SK-N-SH treated with all-trans-retinoic acid at 6 μM for 48 hours (cell line): Measurements from ENCODE around the gene ZHX3.

ENCODE experiments used
- ATAC-seq: fragments of 200-7000 bp; cut with Tn5 transposase; 3 replicates; pipeline ENCODE4 v1.9.1; 2020; ENCODE audit warnings: mild to moderate bottlenecking, moderate library complexity
- ARNTL ChIP-seq: fragments of 450-650 bp; formaldehyde crosslinking; IDR thresholded peaks from 2 replicates; pipeline ENCODE4 v1.5.0; 2020; ENCODE audit warnings: low read depth, mild to moderate bottlenecking, moderate library complexity, borderline replicate concordance
- BACH2 ChIP-seq: fragments of 250-450 bp; sonication (Bioruptor Pico); IDR thresholded peaks from 2 replicates; pipeline ENCODE4 v1.9.0; 2021; ENCODE audit warnings: mild to moderate bottlenecking, borderline replicate concordance
- CSDC2 ChIP-seq: fragments of 250-450 bp; sonication (Bioruptor Pico); IDR thresholded peaks from 2 replicates; pipeline ENCODE4 v1.5.0; 2020; ENCODE audit warnings: mild to moderate bottlenecking, moderate library complexity
- ESRRG ChIP-seq: fragments of 250-450 bp; sonication (Bioruptor Pico); IDR thresholded peaks from 2 replicates; pipeline ENCODE4 v1.6.1; 2021; ENCODE audit warnings: mild to moderate bottlenecking
- GLIS3 ChIP-seq: fragments of 250-450 bp; sonication (Bioruptor Pico); IDR thresholded peaks from 2 replicates; pipeline ENCODE4 v1.5.0; 2020; ENCODE audit warnings: mild to moderate bottlenecking, moderate library complexity
- ISL1 ChIP-seq: fragments of 250-450 bp; sonication (Bioruptor Pico); IDR thresholded peaks from 2 replicates; pipeline ENCODE4 v2.1.2; 2022; ENCODE audit warnings: mild to moderate bottlenecking, moderate library complexity
- OSR1 ChIP-seq: fragments of 250-450 bp; sonication (Bioruptor Pico); IDR thresholded peaks from 2 replicates; pipeline ENCODE4 v1.8.0; 2022; ENCODE audit warnings: moderate library complexity, mild to moderate bottlenecking, inconsistent platforms
- PPARA ChIP-seq: fragments of 250-450 bp; sonication (Bioruptor Pico); IDR thresholded peaks from 2 replicates; pipeline ENCODE4 v1.5.0; 2020; ENCODE audit warnings: mild to moderate bottlenecking, borderline replicate concordance
- RARB ChIP-seq: fragments of 250-450 bp; sonication (Bioruptor Pico); IDR thresholded peaks from 2 replicates; pipeline ENCODE4 v1.8.0; 2021; ENCODE audit warnings: mild to moderate bottlenecking, moderate library complexity
- SNAI2 ChIP-seq: fragments of 250-450 bp; sonication (Bioruptor Pico); IDR thresholded peaks from 2 replicates; pipeline ENCODE4 v1.5.0; 2020; ENCODE audit warnings: mild to moderate bottlenecking, moderate library complexity
- TCF4 ChIP-seq: fragments of 250-450 bp; sonication (Bioruptor Pico); IDR thresholded peaks from 2 replicates; pipeline ENCODE4 v1.8.0; 2021; ENCODE audit warnings: mild to moderate bottlenecking, moderate library complexity, borderline replicate concordance
- TOX ChIP-seq: fragments of 250-450 bp; sonication (Bioruptor Pico); IDR thresholded peaks from 2 replicates; pipeline ENCODE4 v1.8.0; 2021; ENCODE audit warnings: mild to moderate bottlenecking, moderate library complexity, borderline replicate concordance
- ZC3H10 ChIP-seq: fragments of 250-450 bp; sonication (Bioruptor Pico); IDR thresholded peaks from 2 replicates; pipeline ENCODE4 v1.5.1; 2021; ENCODE audit warnings: mild to moderate bottlenecking, moderate library complexity
- ZFP3 ChIP-seq: fragments of 250-450 bp; sonication (Bioruptor Pico); IDR thresholded peaks from 2 replicates; pipeline ENCODE4 v1.5.0; 2020; ENCODE audit warnings: mild to moderate bottlenecking, moderate library complexity
- ZFP30 ChIP-seq: fragments of 450-650 bp; formaldehyde crosslinking; IDR thresholded peaks from 2 replicates; pipeline ENCODE4 v1.5.0; 2022; ENCODE audit warnings: mild to moderate bottlenecking, moderate library complexity
- ZNF565 ChIP-seq: fragments of 450-650 bp; formaldehyde crosslinking; conservative IDR thresholded peaks from 2 replicates; pipeline ENCODE4 v1.5.0; 2020; ENCODE audit warnings: low read depth, mild to moderate bottlenecking, moderate library complexity
- ZNF70 ChIP-seq: fragments of 450-650 bp; formaldehyde crosslinking; IDR thresholded peaks from 2 replicates; pipeline ENCODE4 v1.5.0; 2020; ENCODE audit warnings: mild to moderate bottlenecking, moderate library complexity
- ZNF8 ChIP-seq: fragments of 450-650 bp; formaldehyde crosslinking; IDR thresholded peaks from 2 replicates; pipeline ENCODE4 v1.5.0; 2020; ENCODE audit warnings: mild to moderate bottlenecking, moderate library complexity
- TF ChIP-seq, protein P1 (sequence below): fragments of 250-450 bp; sonication (Bioruptor Pico); IDR thresholded peaks from 2 replicates; pipeline ENCODE4 v1.5.0; 2020; ENCODE audit warnings: mild to moderate bottlenecking, moderate library complexity
- TF ChIP-seq, protein P2 (sequence below): fragments of 250-450 bp; sonication (Bioruptor Pico); IDR thresholded peaks from 2 replicates; pipeline ENCODE4 v1.8.0; 2021; ENCODE audit warnings: low read depth, mild to moderate bottlenecking, moderate library complexity, borderline replicate concordance
- TF ChIP-seq, protein P3 (sequence below): fragments of 250-450 bp; sonication (Bioruptor Pico); IDR thresholded peaks from 2 replicates; pipeline ENCODE4 v1.5.1; 2020; ENCODE audit warnings: low read depth, mild to moderate bottlenecking, moderate library complexity
- TF ChIP-seq, protein P4 (sequence below): fragments of 250-450 bp; sonication (Bioruptor Pico); IDR thresholded peaks from 2 replicates; pipeline ENCODE4 v1.5.1; 2021; ENCODE audit warnings: mild to moderate bottlenecking, moderate library complexity

ZHX3 gene

DNA sequence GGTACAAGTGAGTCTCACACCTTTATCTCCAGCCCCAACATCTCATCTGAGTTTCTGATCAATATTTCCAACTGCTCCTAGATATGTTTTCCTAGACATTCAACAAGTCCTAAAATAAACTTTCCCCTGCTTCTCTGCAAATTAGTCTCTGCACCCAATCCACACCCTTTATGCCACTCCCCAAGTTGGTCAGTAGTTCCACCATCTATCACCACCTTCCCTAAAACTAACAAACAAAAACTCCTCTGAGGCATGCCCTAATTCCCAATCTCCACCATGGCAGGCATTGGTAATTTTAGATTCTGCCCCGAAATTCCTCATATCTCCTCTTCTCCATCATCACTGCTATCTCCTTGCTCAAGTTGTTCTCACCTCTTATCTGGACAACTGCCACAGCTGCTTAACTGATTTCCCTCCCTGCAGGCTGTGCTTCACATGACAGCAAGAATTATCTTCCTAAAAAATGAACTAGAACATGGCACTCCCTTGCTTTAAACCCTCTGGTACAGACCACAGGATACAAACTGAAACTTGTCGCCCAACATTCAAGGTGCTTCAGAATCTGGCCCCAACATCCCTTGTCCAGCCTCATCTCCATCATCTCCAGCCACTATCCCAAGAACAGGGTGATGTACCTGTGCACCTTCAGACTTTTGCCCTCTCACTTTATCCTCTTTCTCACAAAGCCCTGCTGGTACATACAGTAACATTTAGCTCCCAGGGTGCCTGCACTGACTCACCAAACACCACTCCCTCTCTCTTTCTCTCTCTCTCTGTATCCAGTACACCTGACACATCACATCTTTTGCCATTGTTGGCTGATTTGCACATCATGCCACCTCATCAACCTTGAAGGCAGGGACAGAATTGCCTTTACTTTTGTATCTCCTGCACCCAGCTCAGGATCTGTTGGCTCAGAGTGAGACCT is 55.5 kb downstream of the ZHX3 start:
- no peak for ATAC-seq
- TF ChIP-seq TCF4 = no peak
- TF ChIP-seq, protein P1, sequence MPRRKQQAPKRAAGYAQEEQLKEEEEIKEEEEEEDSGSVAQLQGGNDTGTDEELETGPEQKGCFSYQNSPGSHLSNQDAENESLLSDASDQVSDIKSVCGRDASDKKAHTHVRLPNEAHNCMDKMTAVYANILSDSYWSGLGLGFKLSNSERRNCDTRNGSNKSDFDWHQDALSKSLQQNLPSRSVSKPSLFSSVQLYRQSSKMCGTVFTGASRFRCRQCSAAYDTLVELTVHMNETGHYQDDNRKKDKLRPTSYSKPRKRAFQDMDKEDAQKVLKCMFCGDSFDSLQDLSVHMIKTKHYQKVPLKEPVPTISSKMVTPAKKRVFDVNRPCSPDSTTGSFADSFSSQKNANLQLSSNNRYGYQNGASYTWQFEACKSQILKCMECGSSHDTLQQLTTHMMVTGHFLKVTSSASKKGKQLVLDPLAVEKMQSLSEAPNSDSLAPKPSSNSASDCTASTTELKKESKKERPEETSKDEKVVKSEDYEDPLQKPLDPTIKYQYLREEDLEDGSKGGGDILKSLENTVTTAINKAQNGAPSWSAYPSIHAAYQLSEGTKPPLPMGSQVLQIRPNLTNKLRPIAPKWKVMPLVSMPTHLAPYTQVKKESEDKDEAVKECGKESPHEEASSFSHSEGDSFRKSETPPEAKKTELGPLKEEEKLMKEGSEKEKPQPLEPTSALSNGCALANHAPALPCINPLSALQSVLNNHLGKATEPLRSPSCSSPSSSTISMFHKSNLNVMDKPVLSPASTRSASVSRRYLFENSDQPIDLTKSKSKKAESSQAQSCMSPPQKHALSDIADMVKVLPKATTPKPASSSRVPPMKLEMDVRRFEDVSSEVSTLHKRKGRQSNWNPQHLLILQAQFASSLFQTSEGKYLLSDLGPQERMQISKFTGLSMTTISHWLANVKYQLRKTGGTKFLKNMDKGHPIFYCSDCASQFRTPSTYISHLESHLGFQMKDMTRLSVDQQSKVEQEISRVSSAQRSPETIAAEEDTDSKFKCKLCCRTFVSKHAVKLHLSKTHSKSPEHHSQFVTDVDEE (CRISPR knock-in tag) = no peak
- TF ChIP-seq ZFP30 (CRISPR knock-in tag) = no peak
- TF ChIP-seq, protein P2, sequence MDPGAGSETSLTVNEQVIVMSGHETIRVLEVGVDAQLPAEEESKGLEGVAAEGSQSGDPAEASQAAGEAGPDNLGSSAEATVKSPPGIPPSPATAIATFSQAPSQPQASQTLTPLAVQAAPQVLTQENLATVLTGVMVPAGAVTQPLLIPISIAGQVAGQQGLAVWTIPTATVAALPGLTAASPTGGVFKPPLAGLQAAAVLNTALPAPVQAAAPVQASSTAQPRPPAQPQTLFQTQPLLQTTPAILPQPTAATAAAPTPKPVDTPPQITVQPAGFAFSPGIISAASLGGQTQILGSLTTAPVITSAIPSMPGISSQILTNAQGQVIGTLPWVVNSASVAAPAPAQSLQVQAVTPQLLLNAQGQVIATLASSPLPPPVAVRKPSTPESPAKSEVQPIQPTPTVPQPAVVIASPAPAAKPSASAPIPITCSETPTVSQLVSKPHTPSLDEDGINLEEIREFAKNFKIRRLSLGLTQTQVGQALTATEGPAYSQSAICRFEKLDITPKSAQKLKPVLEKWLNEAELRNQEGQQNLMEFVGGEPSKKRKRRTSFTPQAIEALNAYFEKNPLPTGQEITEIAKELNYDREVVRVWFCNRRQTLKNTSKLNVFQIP = no peak
- no peak for TF ChIP-seq PPARA (CRISPR knock-in tag)
- TF ChIP-seq, protein P3, sequence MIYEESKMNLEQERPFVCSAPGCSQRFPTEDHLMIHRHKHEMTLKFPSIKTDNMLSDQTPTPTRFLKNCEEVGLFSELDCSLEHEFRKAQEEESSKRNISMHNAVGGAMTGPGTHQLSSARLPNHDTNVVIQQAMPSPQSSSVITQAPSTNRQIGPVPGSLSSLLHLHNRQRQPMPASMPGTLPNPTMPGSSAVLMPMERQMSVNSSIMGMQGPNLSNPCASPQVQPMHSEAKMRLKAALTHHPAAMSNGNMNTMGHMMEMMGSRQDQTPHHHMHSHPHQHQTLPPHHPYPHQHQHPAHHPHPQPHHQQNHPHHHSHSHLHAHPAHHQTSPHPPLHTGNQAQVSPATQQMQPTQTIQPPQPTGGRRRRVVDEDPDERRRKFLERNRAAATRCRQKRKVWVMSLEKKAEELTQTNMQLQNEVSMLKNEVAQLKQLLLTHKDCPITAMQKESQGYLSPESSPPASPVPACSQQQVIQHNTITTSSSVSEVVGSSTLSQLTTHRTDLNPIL (CRISPR knock-in tag) = no peak
- no peak for TF ChIP-seq ZNF70
- TF ChIP-seq ZNF565 (CRISPR knock-in tag) = no peak
- TF ChIP-seq ZFP3 (CRISPR knock-in tag) = no peak
- no peak for TF ChIP-seq CSDC2 (CRISPR knock-in tag)
- no peak for TF ChIP-seq ESRRG
- no peak for TF ChIP-seq GLIS3 (CRISPR knock-in tag)
- no peak for TF ChIP-seq TOX
- TF ChIP-seq ZC3H10 (CRISPR knock-in tag) = no peak
- TF ChIP-seq ARNTL (CRISPR knock-in tag) = no peak
- no peak for TF ChIP-seq ZNF8
- TF ChIP-seq ISL1 = no peak
- no peak for TF ChIP-seq RARB (CRISPR knock-in tag)
- TF ChIP-seq OSR1 (CRISPR knock-in tag) = no peak
- TF ChIP-seq, all 23 proteins: peak for 0

DNA sequence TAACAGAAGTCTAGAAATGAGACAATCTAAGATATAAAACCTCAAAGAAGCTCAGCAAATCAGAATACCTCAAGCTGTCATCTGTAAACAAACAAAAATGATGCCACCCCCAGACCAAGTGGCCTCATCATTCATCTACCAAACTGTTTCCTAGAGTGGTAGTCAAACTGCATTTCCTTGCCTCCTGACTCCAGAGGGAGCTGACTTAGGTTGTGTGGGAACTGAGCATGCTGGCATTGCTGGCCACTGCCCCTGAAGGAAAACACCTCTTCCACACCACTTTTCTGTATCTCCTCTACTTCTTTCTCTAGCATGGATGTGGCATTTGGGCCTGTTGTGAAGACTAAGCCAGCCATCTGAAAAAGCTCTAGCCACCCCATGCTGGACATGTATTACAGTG is 56.3 kb downstream of the ZHX3 start:
- TF ChIP-seq, protein P2 = no peak
- TF ChIP-seq ZFP3 (CRISPR knock-in tag) (no peak), ZFP30 (CRISPR knock-in tag) (no peak), CSDC2 (CRISPR knock-in tag) (no peak), ZNF8 (no peak), ISL1 (no peak), BACH2 (CRISPR knock-in tag) (no peak), ZNF565 (CRISPR knock-in tag) (no peak), ARNTL (CRISPR knock-in tag) (no peak)
- no peak for ATAC-seq

DNA sequence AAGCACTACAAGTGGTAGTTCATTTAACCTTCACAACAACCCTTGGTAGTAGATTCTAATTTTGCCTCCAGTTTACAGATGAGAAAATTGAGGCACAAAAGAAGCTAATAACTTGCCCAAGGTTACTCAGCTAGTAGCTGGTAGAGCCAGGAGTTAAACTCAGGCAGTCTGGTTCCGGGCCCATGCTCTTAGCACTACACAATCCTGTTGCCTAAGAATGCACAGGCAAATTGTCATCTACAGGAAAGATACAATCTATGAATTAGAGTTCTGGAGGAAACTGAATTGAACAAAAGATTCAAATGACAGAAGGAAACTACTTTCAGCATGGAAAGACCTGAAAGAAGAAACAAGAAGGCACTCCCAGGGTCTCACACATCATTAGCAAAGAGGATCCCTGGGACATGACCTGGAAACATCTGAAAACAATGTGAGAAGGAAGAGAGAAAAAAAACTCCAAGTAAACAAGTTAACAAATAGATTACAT is 56.8 kb downstream of the ZHX3 start:
- ATAC-seq = no peak
- TF ChIP-seq, protein P2 = no peak
- TF ChIP-seq, protein P4, sequence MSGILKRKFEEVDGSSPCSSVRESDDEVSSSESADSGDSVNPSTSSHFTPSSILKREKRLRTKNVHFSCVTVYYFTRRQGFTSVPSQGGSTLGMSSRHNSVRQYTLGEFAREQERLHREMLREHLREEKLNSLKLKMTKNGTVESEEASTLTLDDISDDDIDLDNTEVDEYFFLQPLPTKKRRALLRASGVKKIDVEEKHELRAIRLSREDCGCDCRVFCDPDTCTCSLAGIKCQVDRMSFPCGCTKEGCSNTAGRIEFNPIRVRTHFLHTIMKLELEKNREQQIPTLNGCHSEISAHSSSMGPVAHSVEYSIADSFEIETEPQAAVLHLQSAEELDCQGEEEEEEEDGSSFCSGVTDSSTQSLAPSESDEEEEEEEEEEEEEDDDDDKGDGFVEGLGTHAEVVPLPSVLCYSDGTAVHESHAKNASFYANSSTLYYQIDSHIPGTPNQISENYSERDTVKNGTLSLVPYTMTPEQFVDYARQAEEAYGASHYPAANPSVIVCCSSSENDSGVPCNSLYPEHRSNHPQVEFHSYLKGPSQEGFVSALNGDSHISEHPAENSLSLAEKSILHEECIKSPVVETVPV (CRISPR knock-in tag) = no peak
- TF ChIP-seq ESRRG (no peak), PPARA (CRISPR knock-in tag) (no peak), SNAI2 (CRISPR knock-in tag) (no peak), ZFP3 (CRISPR knock-in tag) (no peak), BACH2 (CRISPR knock-in tag) (no peak), ISL1 (no peak), ZC3H10 (CRISPR knock-in tag) (no peak), OSR1 (CRISPR knock-in tag) (no peak), TOX (no peak), CSDC2 (CRISPR knock-in tag) (no peak)
- TF ChIP-seq, protein P3 (CRISPR knock-in tag) = no peak
